ENCODE data around the gene ALDH3B1. TPM values are rescaled to one million over a fixed set of nuclear protein-coding genes. Genes with fewer than 3 reads are reported as not detected.

Gene ALDH3B1
- total and polyA plus RNA-seq, 2 of the 4 experiments (the other 2 are of a cell fraction): 11.8 to 22.8 TPM

DNA sequence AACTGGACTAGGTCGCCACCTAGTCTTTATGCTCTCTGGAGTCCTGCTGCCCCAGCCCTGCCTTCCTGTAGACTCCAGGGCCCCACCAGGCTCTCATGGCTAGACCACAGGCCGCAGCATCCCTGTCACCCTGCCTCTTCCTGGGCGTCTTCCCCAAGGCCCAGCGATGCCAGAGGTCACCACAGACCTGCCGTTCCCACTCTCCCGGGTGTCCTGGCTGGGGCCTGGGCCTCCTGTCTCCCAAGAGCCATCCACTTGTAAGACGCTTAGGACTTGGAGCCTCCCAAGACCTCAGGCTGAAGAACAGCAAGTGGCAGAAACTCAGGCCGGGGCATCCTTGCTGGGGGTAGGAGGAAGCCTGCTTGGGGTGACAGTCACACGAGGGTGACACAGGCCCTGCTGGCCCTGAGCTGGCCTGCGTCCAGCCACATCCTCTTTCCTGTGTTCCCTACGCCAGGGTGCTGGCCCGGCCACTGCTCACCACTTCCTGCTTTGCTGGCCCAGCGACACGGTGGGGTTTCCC is 26.7 kb downstream of the ALDH3B1 start:
- H2BK15ac ChIP-seq (ENCODE audit: low read depth, low read length): no peak overlapping the region
- H3K27ac ChIP-seq (ENCODE audit: insufficient read depth, low read length): no peak overlapping the region
- intact Hi-C loops (cut with micrococcal nuclease) (no loop called here), dilution Hi-C loops (cut with HindIII; ENCODE audit: low sequenced_read_pairs, unreplicated experiment) (no loop called here), in situ Hi-C loops (cut with MboI; ENCODE audit: low sequenced_read_pairs) (no loop called here)
- WGBS, 2 experiments (ENCODE audit: extremely low coverage in 2 of 2, insufficient read length in 1 of 2): 92% methylated on average over 6 of the region's 14 CpGs; no CpG with 5 or more reads in 1 of the 2 experiments
- no peak overlapping the region for H2BK20ac ChIP-seq (ENCODE audit: low read depth, low read length)
- no peak overlapping the region for H3K9ac ChIP-seq (ENCODE audit: low read depth, low read length)
- TF ChIP-seq, protein P1, sequence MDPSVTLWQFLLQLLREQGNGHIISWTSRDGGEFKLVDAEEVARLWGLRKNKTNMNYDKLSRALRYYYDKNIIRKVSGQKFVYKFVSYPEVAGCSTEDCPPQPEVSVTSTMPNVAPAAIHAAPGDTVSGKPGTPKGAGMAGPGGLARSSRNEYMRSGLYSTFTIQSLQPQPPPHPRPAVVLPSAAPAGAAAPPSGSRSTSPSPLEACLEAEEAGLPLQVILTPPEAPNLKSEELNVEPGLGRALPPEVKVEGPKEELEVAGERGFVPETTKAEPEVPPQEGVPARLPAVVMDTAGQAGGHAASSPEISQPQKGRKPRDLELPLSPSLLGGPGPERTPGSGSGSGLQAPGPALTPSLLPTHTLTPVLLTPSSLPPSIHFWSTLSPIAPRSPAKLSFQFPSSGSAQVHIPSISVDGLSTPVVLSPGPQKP (IDR thresholded peaks at IDR 0.05; ENCODE audit: borderline replicate concordance, low read depth, low read length): no peak
- TF ChIP-seq MAFK (IDR thresholded peaks at IDR 0.05; ENCODE audit: low read depth, low read length): no peak
- TF ChIP-seq RAD21 (IDR thresholded peaks at IDR 0.05; ENCODE audit: low read length): no peak
- TF ChIP-seq, protein P2, sequence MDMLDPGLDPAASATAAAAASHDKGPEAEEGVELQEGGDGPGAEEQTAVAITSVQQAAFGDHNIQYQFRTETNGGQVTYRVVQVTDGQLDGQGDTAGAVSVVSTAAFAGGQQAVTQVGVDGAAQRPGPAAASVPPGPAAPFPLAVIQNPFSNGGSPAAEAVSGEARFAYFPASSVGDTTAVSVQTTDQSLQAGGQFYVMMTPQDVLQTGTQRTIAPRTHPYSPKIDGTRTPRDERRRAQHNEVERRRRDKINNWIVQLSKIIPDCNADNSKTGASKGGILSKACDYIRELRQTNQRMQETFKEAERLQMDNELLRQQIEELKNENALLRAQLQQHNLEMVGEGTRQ (IDR thresholded peaks at IDR 0.05; ENCODE audit: low read depth, low read length): no peak
- no peak for TF ChIP-seq CEBPB (IDR thresholded peaks at IDR 0.05; ENCODE audit: low read depth, low read length)
- no peak for TF ChIP-seq FOS (IDR thresholded peaks at IDR 0.05; ENCODE audit: low read depth, low read length)
- no peak for TF ChIP-seq RFX5 (IDR thresholded peaks at IDR 0.05; ENCODE audit: low read depth, low read length)
- TF ChIP-seq MAZ (IDR thresholded peaks at IDR 0.05; ENCODE audit: borderline replicate concordance, low read depth, low read length): no peak
- no peak for TF ChIP-seq NFE2L2 (IDR thresholded peaks at IDR 0.05; ENCODE audit: low read depth, low read length)
- no peak for TF ChIP-seq RCOR1 (IDR thresholded peaks at IDR 0.05; ENCODE audit: insufficient replicate concordance, low read length)
- TF ChIP-seq CHD1 (IDR thresholded peaks at IDR 0.05; ENCODE audit: low read depth, low read length): no peak
- no peak for TF ChIP-seq BHLHE40 (IDR thresholded peaks at IDR 0.05; ENCODE audit: low read depth, low read length)
- no peak for TF ChIP-seq SMC3 (IDR thresholded peaks at IDR 0.05; ENCODE audit: low read depth, low read length)
- TF ChIP-seq MXI1 (IDR thresholded peaks at IDR 0.05; ENCODE audit: borderline replicate concordance, low read depth, low read length): no peak
- no peak for TF ChIP-seq CTCF (conservative IDR thresholded peaks at IDR 0.05; ENCODE audit: low read depth, low read length)
- no peak for TF ChIP-seq POLR2A (IDR thresholded peaks at IDR 0.05; ENCODE audit: low read depth, low read length)
- no peak overlapping the region for H2BK5ac ChIP-seq (ENCODE audit: low read depth, low read length, poor library complexity, severe bottlenecking)
- H3K23ac ChIP-seq (ENCODE audit: low read depth, low read length): no peak overlapping the region
- no peak overlapping the region for H2BK120ac ChIP-seq (ENCODE audit: low read depth, low read length)
- no peak overlapping the region for H4K91ac ChIP-seq (ENCODE audit: insufficient read depth, low read depth, low read length)
- ChIA-PET POLR2A (ENCODE audit: unreplicated experiment) (no interaction called here), CTCF (no interaction called here)
- H3K4me1 ChIP-seq (ENCODE audit: control insufficient read depth, insufficient read depth, low read length): peaks cover 22% of the 10 kb centered on the region
- H4K5ac ChIP-seq (ENCODE audit: low read depth, low read length): no peak overlapping the region
- no peaks in the 10 kb centered on the region for H3K27me3 ChIP-seq (ENCODE audit: control insufficient read depth, insufficient read depth, low read length)
- no peak overlapping the region for H3K4me2 ChIP-seq (ENCODE audit: low read depth, low read length)
- no peaks in the 10 kb centered on the region for H3K9me3 ChIP-seq (ENCODE audit: control insufficient read depth, insufficient read depth, low read length)
- H3K4ac ChIP-seq (ENCODE audit: low read depth, low read length): no peak overlapping the region
- no peak overlapping the region for H3K4me3 ChIP-seq (ENCODE audit: insufficient read depth, low read depth, low read length)
- no peaks in the 10 kb centered on the region; the same call in 1 of the 2 replicates for H4K20me1 ChIP-seq (ENCODE audit: insufficient read depth, low read length)
- H3K79me1 ChIP-seq (ENCODE audit: low read depth in 1 of 2, low read length in 2 of 2): peaks cover 14 to 55% of the 10 kb centered on the region in 2 experiments; a peak in 3 of 4 replicates
- H3K56ac ChIP-seq (ENCODE audit: extremely low read depth, insufficient read depth, low read length): no peak overlapping the region
- peaks cover 16% of the 10 kb centered on the region; the same call in 1 of the 2 replicates for H3K36me3 ChIP-seq (ENCODE audit: control insufficient read depth, insufficient read depth, low read length)
- no TSS peak for BruUV-seq (replicated peaks)
- no peak for ATAC-seq (ENCODE audit: low read depth)
- no peak overlapping the region for H2AFZ ChIP-seq (replicated peaks; ENCODE audit: low read length, poor library complexity)
- no peak for DNase-seq
- no peak overlapping the region for H4K8ac ChIP-seq (ENCODE audit: low read depth in 2 of 2, low read length in 2 of 2)
- no peak overlapping the region for H2AK5ac ChIP-seq (ENCODE audit: low read depth, low read length)
- H3K18ac ChIP-seq (ENCODE audit: low read depth, low read length): no peak overlapping the region
- no peaks in the 10 kb centered on the region for H3K9me1 ChIP-seq (ENCODE audit: insufficient read depth, low read length)
- H2AK9ac ChIP-seq (replicated peaks; ENCODE audit: low read depth, low read length, poor library complexity): peak overlapping the region; percentile 34
- H3K14ac ChIP-seq (replicated peaks; ENCODE audit: low read depth, low read length): no peak overlapping the region

Measured in IMR-90 (cell line).